CD4-positive, alpha-beta T cell (primary cell): ENCODE measurements around the gene USP15. TPM values are rescaled to one million over a fixed set of nuclear protein-coding genes. Genes with fewer than 3 reads are reported as not detected.

Source experiments
- ATAC-seq: fragments of 200-7000 bp; cut with Tn5 transposase; one replicate; pipeline ENCODE4 v1.10.0; 2022; ENCODE audit warnings: mild to moderate bottlenecking; ENCODE audit not compliant: poor library complexity
- CTCF ChIA-PET: fragments of 350-600 bp; sonication (Branson Sonifier 250); formaldehyde crosslinking; loops from one replicate; lab custom pipeline; 2021; ENCODE audit warnings: antibody characterized with exemption, inconsistent platforms; lab: Charles Lee
- POLR2A ChIA-PET: fragments of 350-600 bp; sonication (Branson Sonifier 250); formaldehyde crosslinking; loops from one replicate; lab custom pipeline; 2021; ENCODE audit warnings: antibody characterized with exemption, inconsistent platforms; lab: Charles Lee
- DNase-seq, 14 experiments: peaks; one replicate each; pipeline ENCODE4 v3.0.0-alpha.2; 2013 to 2020; ENCODE audit warnings: mixed read lengths in 2 of 14
- H3K27ac ChIP-seq, 2 donors: one replicate each; pipeline versions ENCODE4 v1.5.1 to v1.7.0; 2013; ENCODE audit warnings: low read length in 2 of 2, low read depth in 1 of 2, mild to moderate bottlenecking in 1 of 2
- H3K27me3 ChIP-seq, 2 experiments: 1 replicate in 1 of 2; 2 replicates in 1 of 2; pipeline versions ENCODE4 v1.6.1 to v1.7.0; 2013; ENCODE audit warnings: low read length in 2 of 2, control low read depth in 1 of 2, mild to moderate bottlenecking in 1 of 2, moderate library complexity in 1 of 2; ENCODE audit not compliant: insufficient read depth in 2 of 2, control insufficient read depth in 1 of 2
- H3K36me3 ChIP-seq: one replicate; pipeline ENCODE4 v1.6.1; 2013; ENCODE audit warnings: low read length, control low read depth; ENCODE audit not compliant: insufficient read depth
- H3K4me1 ChIP-seq: one replicate; pipeline ENCODE4 v1.6.1; 2013; ENCODE audit warnings: low read length, control low read depth; ENCODE audit not compliant: insufficient read depth
- H3K4me3 ChIP-seq: one replicate; pipeline ENCODE4 v1.5.1; 2013; ENCODE audit warnings: mild to moderate bottlenecking, low read length, moderate library complexity
- H3K9me3 ChIP-seq, 2 experiments: 1 replicate in 1 of 2; 2 replicates in 1 of 2; pipeline versions ENCODE4 v1.6.1 to v1.7.0; 2013; ENCODE audit warnings: low read length in 2 of 2, mild to moderate bottlenecking in 2 of 2, control low read depth in 1 of 2, moderate library complexity in 1 of 2; ENCODE audit not compliant: control insufficient read depth in 1 of 2, insufficient read depth in 1 of 2
- H3K27ac Mint-ChIP-seq: one replicate; pipeline ENCODE4 v1.8.0; 2020; ENCODE audit warnings: mixed read lengths
- H3K27me3 Mint-ChIP-seq: one replicate; pipeline ENCODE4 v1.8.0; 2021; ENCODE audit warnings: mixed read lengths
- H3K36me3 Mint-ChIP-seq: one replicate; pipeline ENCODE4 v1.8.0; 2021; ENCODE audit warnings: low read depth, mixed read lengths
- H3K4me1 Mint-ChIP-seq: one replicate; pipeline ENCODE4 v1.8.0; 2021; ENCODE audit warnings: low read depth, mixed read lengths
- H3K4me3 Mint-ChIP-seq: one replicate; pipeline ENCODE4 v1.8.0; 2020; ENCODE audit warnings: mild to moderate bottlenecking, mixed read lengths
- H3K9me3 Mint-ChIP-seq: one replicate; pipeline ENCODE4 v1.8.0; 2020; ENCODE audit warnings: mixed read lengths
- CTCF ChIP-seq: fragments of 200-600 bp; IDR thresholded peaks from one replicate; pipeline ENCODE4 v1.8.0; 2022; ENCODE audit warnings: antibody characterized with exemption, mild to moderate bottlenecking
- intact Hi-C, 2 experiments: fragments of 100-400 bp; cut with DNase I in 1 of 2; cut with micrococcal nuclease in 1 of 2; formaldehyde crosslinking; loops; one replicate each; pipeline versions ENCODE4 v1.15.1 to v1.9.0; 2023 to 2025; cut with DNase I, micrococcal nuclease
- total RNA-seq, 174 experiments: library from RNA in 2 of 174; stranded (reverse) in 2 of 174; gene quantifications; one replicate each; pipeline ENCODE4 v1.2.3 and lab custom pipeline; 2021 to 2026

Gene USP15
- total RNA-seq, 2 experiments from 2014 or later, result 212 to 218 TPM

DNA sequence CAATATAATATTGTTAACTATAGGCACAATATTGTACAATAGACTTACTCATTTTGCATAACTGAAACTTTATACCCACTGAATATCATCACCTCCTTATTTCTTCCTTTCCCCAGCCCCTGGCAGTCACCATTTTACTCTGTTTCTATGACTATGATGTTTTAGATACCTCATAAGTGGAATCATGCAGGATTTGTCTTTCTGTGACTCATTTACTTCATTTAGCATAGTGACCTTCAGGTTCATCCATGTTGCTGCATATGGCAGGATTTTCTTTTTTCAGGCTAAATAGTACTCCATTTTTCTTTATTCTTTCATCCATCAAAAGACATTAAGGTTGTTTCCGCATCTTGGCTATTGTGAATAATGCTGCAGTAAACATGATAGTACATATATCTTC is 18.9 kb downstream of the USP15 start:
- Histone ChIP-seq H3K9me3 (no peaks in the 10 kb centered on the region), H3K27ac (no peak overlapping the region), H3K27me3 (no peaks in the 10 kb centered on the region), H3K4me3 (no peak overlapping the region), H3K36me3 (peaks cover 7% of the 10 kb centered on the region), H3K4me1 (peaks cover 15% of the 10 kb centered on the region)
- TF ChIP-seq CTCF, result no peak
- Mint-ChIP-seq H3K27me3 (no peaks in the 10 kb centered on the region), H3K36me3 (peaks cover 26% of the 10 kb centered on the region), H3K9me3 (no peaks in the 10 kb centered on the region), H3K27ac (peak overlapping the region; percentile 9), H3K4me1 (peaks cover 87% of the 10 kb centered on the region), H3K4me3 (no peak overlapping the region)
- CTCF ChIA-PET, result no interaction called here
- POLR2A ChIA-PET, result no interaction called here
- intact Hi-C loops, result loop anchor here in 1 of 2 experiments (5.0 kb wide), 1 partner anchor 33 kb away; no protein-coding TSS in a partner anchor
- ATAC-seq (no peak), DNase-seq (no peak)

- Mint-ChIP-seq H3K4me1 (peaks cover 87% of the 10 kb centered on the region), H3K27ac (no peak overlapping the region)
- peaks cover 15% of the 10 kb centered on the region for H3K4me1 ChIP-seq
Measured at GRCh38 chr12:62279961-62280360, 19.8 kb downstream of the USP15 start.

GRCh38 chr12:62282057-62282774 is 22.0 kb downstream of the USP15 start:
- Mint-ChIP-seq H3K27me3 (no peaks in the 10 kb centered on the region), H3K36me3 (peaks cover 55% of the 10 kb centered on the region), H3K4me3 (no peak overlapping the region), H3K4me1 (peaks cover 86% of the 10 kb centered on the region), H3K9me3 (peaks cover 2% of the 10 kb centered on the region), H3K27ac (peak overlapping the region; percentile 60)
- no peak overlapping the region for H3K27ac ChIP-seq
- no peak for ATAC-seq
- ChIA-PET CTCF (no interaction called here), POLR2A (no interaction called here)
- DNase-seq, result no peak
- H3K4me3 ChIP-seq, result no peak overlapping the region
- H3K36me3 ChIP-seq, result peaks cover 11% of the 10 kb centered on the region
- intact Hi-C loops, result loop anchor here in 1 of 2 experiments (2.0 kb wide), 1 partner anchor 19 kb away; no protein-coding TSS in a partner anchor
- no peaks in the 10 kb centered on the region for H3K27me3 ChIP-seq
- H3K4me1 ChIP-seq, result peaks cover 12% of the 10 kb centered on the region
- TF ChIP-seq CTCF, result no peak
- H3K9me3 ChIP-seq, result no peaks in the 10 kb centered on the region

More at GRCh38 chr12:62279961-62280360, 19.8 kb downstream of the USP15 start:
- peaks cover 7% of the 10 kb centered on the region for H3K36me3 ChIP-seq
- H3K27me3 ChIP-seq, result no peaks in the 10 kb centered on the region
- Mint-ChIP-seq H3K9me3 (no peaks in the 10 kb centered on the region), H3K27me3 (no peaks in the 10 kb centered on the region), H3K4me3 (no peak overlapping the region), H3K36me3 (peaks cover 33% of the 10 kb centered on the region)
- ATAC-seq, result no peak
- H3K9me3 ChIP-seq, result no peaks in the 10 kb centered on the region
- ChIA-PET POLR2A (interaction anchor here (0.6 kb wide), 1 partner anchor 61 kb away, joined by 3 read pairs; no protein-coding TSS in a partner anchor), CTCF (no interaction called here)
- no peak for DNase-seq
- intact Hi-C loops, result loop anchor here in 1 of 2 experiments (5.0 kb wide), 1 partner anchor 32 kb away; no protein-coding TSS in a partner anchor
- no peak overlapping the region for H3K4me3 ChIP-seq
- no peak for TF ChIP-seq CTCF
- H3K27ac ChIP-seq, result no peak overlapping the region
